GM21576 (cell line): ENCODE data around the gene SFTPA2.
"Not testable (repeated sequence)": the region's sequence is repeated elsewhere in the genome, so short reads cannot be mapped to it uniquely, and the experiment has no call there.

ENCODE experiments used
- ATAC-seq: cut with Tn5 transposase; IDR thresholded peaks from one replicate; pipeline ENCODE4 v1.9.1; 2021; ENCODE audit warnings: mild to moderate bottlenecking, moderate library complexity; ENCODE audit not compliant: unreplicated experiment

The SFTPA2 gene

DNA sequence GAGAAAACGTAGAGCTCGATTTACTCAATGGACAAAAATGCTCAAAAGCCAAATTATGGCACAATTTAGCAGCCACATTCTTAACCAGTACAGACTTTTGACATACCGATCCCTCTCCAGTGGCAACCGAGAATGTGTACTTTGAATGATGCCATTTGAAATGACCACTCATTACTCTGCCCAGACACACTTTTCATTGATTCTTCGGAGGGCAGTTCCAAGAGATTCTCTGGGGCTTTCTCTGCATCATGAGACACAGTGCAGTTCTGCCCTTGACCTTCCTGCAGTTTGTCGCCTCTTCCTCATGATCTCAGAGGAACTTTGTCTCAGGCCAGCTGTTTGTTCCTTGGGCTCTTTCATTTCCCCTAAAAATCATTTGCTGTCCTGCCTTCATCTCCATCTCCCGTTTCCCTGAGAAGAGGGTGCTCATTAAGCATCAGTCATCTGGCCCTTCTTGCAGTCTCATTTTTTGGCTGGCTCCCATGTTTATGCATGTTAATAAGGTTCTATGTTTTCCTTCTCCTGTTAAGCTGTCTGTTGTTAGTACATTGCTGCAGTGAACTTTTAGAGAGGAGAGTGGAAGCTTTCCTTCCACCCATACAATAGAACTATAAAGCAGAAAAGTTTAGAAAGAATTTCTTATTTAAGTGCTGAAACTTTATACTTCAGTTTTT lies 43.5 kb downstream of the SFTPA2 start:
- not testable (repeated sequence) for ATAC-seq

DNA sequence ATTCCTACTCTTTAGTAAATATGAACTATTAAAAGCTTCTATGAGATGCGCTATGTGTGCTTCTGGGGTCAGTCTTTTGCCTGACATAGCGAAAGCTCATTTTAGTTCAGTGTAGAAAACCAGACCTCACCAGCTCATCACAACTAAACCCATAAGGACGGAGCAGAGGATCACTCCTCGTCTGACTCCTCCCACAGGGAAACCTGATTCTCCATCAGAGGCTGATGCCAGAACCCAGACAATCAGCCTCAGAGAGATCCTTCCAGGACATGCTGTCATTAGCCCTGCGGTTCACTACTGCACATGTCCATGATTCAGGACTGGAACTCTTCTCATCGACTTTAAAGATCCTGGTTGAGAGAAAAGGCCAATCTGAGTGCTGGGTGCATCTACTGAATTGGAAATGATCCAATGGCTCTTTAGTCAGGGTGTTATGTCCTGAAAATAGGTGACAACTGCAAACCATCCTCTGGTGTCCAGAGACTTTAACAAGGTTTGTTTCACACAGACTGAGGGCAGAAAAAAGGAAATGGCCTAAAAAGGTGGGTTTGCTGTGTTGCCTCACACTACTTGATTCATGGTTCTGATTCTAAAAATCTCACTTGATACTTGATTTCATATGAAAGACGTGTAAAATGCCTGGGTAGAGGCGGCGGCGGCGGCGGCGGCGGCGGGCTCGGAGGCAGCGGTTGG lies 48.2 kb downstream of the SFTPA2 start, which contains the start of gene EIF5AL1:
TSS of gene EIF5AL1 (plus strand) at position 643 of the 693 bp plus-strand sequence. CDS start 117 bp downstream, outside the sequence.
- not testable (repeated sequence) for ATAC-seq

DNA sequence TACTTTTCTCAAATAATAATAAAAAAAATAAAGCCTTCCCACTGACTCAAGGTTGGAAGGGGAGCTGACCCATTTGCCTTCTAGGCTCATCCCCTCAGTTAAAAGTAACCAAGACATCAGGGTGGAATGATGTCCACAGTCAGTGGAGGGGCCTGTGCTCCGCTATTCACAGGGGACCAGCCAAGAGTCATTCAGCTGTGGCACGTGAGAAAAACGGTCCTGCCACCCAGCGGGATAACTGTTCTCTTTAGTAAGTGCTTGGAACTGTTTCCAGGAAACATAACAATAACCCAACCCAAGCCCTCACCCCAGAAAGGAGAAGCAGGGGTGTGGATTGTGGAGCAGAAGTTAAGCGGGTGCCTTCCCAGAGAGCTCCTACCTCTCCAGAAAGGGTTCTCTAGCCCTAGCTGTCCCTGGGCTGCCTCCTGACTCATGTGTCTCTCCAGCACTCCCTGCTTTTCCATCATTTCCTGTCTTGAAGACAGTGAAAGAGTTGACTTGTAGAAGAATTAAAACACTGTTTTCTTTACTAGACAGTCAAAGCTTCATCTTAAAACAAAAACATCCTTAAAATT lies 50.2 kb downstream of the SFTPA2 start:
- not testable (repeated sequence) for ATAC-seq

DNA sequence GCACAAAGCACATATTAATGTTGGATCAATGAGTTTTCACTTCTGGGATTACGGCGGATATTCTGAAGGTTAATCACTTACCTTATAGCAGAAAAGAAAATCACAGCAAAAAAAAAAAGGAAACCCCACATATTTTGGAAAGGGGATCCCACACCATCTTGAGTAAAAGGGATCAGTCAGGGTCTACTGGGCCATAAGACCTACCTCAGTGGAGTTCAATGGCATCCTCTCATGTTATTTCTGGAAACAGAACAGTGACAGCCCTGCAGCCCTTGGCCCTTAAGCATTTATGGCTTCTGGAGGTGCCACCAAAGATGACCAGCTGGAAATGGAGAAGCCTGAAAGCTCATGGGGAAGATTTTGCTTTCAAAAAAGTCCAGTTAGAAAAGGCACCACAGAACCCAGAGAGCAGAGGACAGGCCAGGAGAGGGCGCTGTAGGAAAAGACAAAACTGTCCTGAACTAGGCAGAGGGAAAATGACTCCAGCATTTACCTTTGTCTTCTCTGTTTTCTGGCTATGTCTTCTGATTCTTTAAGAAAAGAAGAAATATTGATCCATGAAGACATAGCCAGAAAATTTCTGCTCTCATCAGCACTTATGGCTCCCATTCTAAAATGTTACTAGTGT lies 50.8 kb downstream of the SFTPA2 start:
- not testable (repeated sequence) for ATAC-seq

DNA sequence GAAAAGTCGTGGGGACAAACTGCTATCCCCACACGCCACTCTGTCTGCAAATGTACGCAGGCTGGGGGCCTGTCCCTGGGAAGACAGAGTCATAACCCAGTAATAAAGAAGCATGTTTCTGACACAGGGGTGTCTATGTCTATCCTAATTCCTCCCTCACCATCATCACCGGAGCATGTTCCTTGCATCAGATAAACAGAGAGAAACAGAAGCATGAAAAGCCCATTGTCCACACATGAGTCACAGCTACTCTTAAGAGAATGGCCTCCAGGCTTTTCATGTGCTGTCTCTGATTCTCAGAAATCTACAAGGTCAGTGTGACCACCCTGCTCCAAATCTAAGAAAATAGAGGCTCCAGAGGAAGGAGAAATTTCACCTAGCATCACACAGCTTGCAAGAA lies 52.0 kb downstream of the SFTPA2 start:
- not testable (repeated sequence) for ATAC-seq

DNA sequence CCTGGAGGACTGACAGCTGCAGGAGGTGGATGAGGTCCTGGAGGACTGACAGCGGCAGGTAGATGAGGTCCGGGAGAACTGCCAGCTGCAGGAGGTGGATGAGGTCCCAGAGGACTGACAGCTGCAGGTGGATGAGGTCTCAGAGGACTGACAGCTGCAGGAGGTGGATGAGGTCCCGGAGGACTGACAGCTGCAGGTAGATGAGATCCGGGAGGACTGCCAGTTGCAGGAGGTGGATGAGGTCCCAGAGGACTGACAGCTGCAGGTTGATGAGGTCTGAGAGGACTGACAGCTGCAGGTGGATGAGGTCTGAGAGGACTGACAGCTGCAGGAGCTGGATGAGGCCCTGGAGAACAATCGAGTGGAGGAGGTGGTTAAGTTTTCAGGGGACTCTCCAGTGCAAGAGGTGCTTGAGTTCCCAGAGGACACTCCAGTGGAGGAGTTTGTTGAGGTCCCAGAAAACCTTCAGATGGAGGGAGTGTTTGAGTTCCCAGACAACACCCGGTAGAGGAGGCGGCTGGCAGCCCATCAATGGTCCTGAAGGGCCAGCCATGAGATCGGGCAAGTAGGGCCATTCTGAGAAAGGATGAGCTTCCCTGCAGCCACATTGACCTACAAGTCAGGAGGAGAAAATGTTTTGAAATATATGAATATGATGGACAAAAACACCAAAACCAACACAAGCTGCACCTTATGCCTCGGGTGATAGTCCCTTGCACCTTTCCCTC lies 52.6 kb downstream of the SFTPA2 start:
- no peak for ATAC-seq
